ENCODE results near the gene HRAS. TPM values are rescaled to one million over a fixed set of nuclear protein-coding genes. Genes with fewer than 3 reads are reported as not detected.

The HRAS gene
- total and polyA plus RNA-seq, 2 of the 13 experiments (the other 11 are each of a cell fraction or from before 2014, with no cell fraction given): 32.9 to 50.0 TPM

DNA sequence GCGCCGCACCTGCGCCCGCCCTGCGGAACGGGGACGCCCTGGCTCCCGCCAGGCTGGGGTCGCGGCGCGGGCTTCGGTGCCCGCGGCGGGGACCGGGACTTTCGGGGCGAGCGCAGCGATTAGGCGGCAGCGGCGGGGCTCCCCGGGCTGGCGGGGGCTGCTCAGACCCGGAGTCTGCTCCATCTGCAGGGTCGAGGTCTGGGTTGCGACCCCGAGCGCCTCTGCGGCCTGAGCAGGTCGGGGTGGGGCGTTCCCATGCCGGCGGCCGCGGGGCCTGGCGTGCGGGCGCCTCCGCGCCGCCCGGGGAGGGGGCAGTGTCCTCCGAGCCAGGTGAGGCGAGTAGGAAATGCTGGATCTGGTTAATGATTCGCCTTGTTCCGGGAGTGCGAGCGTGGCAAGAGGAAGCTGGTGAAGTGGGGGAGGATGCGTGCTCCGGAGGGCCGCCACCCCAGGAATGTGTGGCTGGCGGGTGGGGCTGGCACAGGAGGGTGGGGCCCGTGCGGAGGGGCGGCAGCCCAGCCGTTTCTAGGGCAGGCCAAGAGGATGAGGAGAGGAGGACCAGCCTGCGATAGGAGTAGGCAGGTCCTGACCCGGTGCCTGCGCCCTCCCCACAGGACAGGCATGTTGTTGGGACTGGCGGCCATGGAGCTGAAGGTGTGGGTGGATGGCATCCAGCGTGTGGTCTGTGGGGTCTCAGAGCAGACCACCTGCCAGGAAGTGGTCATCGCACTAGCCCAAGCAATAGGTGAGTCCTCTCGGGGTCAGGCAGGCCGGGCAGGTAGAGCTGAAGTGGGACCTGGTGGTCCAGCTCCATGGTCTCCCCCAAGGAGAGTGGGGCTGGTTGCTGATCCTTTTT lies 26.0 kb upstream of the HRAS start (continued):
- no peak for TF ChIP-seq PRMT3 (CRISPR knock-in tag; IDR thresholded peaks at IDR 0.05; ENCODE audit: borderline replicate concordance, low read depth)
- TF ChIP-seq, protein P1, sequence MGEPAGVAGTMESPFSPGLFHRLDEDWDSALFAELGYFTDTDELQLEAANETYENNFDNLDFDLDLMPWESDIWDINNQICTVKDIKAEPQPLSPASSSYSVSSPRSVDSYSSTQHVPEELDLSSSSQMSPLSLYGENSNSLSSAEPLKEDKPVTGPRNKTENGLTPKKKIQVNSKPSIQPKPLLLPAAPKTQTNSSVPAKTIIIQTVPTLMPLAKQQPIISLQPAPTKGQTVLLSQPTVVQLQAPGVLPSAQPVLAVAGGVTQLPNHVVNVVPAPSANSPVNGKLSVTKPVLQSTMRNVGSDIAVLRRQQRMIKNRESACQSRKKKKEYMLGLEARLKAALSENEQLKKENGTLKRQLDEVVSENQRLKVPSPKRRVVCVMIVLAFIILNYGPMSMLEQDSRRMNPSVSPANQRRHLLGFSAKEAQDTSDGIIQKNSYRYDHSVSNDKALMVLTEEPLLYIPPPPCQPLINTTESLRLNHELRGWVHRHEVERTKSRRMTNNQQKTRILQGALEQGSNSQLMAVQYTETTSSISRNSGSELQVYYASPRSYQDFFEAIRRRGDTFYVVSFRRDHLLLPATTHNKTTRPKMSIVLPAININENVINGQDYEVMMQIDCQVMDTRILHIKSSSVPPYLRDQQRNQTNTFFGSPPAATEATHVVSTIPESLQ (CRISPR knock-in tag; conservative IDR thresholded peaks at IDR 0.05): no peak
- peak; percentile 17; the same call in 1 of the 2 replicates for TF ChIP-seq DNMT1 (CRISPR knock-in tag; IDR thresholded peaks at IDR 0.05)
- no peak for TF ChIP-seq ZKSCAN5 (CRISPR knock-in tag; IDR thresholded peaks at IDR 0.05)
- no peak for TF ChIP-seq NFE2 (CRISPR knock-in tag; IDR thresholded peaks at IDR 0.05)
- TF ChIP-seq TEAD3 (CRISPR knock-in tag; optimal IDR thresholded peaks at IDR 0.05; ENCODE audit: borderline replicate concordance): peak; percentile 98
- TF ChIP-seq SATB2 (CRISPR knock-in tag; IDR thresholded peaks at IDR 0.05): no peak
- TF ChIP-seq HOXA5 (CRISPR knock-in tag; IDR thresholded peaks at IDR 0.05): no peak
- TF ChIP-seq, protein P2, sequence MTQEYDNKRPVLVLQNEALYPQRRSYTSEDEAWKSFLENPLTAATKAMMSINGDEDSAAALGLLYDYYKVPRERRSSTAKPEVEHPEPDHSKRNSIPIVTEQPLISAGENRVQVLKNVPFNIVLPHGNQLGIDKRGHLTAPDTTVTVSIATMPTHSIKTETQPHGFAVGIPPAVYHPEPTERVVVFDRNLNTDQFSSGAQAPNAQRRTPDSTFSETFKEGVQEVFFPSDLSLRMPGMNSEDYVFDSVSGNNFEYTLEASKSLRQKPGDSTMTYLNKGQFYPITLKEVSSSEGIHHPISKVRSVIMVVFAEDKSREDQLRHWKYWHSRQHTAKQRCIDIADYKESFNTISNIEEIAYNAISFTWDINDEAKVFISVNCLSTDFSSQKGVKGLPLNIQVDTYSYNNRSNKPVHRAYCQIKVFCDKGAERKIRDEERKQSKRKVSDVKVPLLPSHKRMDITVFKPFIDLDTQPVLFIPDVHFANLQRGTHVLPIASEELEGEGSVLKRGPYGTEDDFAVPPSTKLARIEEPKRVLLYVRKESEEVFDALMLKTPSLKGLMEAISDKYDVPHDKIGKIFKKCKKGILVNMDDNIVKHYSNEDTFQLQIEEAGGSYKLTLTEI (CRISPR knock-in tag; conservative IDR thresholded peaks at IDR 0.05): no peak
- TF ChIP-seq, protein P3, sequence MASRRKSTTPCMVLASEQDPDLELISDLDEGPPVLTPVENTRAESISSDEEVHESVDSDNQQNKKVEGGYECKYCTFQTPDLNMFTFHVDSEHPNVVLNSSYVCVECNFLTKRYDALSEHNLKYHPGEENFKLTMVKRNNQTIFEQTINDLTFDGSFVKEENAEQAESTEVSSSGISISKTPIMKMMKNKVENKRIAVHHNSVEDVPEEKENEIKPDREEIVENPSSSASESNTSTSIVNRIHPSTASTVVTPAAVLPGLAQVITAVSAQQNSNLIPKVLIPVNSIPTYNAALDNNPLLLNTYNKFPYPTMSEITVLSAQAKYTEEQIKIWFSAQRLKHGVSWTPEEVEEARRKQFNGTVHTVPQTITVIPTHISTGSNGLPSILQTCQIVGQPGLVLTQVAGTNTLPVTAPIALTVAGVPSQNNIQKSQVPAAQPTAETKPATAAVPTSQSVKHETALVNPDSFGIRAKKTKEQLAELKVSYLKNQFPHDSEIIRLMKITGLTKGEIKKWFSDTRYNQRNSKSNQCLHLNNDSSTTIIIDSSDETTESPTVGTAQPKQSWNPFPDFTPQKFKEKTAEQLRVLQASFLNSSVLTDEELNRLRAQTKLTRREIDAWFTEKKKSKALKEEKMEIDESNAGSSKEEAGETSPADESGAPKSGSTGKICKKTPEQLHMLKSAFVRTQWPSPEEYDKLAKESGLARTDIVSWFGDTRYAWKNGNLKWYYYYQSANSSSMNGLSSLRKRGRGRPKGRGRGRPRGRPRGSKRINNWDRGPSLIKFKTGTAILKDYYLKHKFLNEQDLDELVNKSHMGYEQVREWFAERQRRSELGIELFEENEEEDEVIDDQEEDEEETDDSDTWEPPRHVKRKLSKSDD (CRISPR knock-in tag; IDR thresholded peaks at IDR 0.05; ENCODE audit: low read depth): no peak
- TF ChIP-seq, protein P4, sequence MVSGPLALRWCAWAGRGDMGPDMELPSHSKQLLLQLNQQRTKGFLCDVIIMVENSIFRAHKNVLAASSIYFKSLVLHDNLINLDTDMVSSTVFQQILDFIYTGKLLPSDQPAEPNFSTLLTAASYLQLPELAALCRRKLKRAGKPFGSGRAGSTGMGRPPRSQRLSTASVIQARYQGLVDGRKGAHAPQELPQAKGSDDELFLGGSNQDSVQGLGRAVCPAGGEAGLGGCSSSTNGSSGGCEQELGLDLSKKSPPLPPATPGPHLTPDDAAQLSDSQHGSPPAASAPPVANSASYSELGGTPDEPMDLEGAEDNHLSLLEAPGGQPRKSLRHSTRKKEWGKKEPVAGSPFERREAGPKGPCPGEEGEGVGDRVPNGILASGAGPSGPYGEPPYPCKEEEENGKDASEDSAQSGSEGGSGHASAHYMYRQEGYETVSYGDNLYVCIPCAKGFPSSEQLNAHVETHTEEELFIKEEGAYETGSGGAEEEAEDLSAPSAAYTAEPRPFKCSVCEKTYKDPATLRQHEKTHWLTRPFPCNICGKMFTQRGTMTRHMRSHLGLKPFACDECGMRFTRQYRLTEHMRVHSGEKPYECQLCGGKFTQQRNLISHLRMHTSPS (CRISPR knock-in tag; IDR thresholded peaks at IDR 0.05; ENCODE audit: low read depth): peak; percentile 82
- TF ChIP-seq, protein P5, sequence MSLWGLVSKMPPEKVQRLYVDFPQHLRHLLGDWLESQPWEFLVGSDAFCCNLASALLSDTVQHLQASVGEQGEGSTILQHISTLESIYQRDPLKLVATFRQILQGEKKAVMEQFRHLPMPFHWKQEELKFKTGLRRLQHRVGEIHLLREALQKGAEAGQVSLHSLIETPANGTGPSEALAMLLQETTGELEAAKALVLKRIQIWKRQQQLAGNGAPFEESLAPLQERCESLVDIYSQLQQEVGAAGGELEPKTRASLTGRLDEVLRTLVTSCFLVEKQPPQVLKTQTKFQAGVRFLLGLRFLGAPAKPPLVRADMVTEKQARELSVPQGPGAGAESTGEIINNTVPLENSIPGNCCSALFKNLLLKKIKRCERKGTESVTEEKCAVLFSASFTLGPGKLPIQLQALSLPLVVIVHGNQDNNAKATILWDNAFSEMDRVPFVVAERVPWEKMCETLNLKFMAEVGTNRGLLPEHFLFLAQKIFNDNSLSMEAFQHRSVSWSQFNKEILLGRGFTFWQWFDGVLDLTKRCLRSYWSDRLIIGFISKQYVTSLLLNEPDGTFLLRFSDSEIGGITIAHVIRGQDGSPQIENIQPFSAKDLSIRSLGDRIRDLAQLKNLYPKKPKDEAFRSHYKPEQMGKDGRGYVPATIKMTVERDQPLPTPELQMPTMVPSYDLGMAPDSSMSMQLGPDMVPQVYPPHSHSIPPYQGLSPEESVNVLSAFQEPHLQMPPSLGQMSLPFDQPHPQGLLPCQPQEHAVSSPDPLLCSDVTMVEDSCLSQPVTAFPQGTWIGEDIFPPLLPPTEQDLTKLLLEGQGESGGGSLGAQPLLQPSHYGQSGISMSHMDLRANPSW (CRISPR knock-in tag; IDR thresholded peaks at IDR 0.05; ENCODE audit: borderline replicate concordance): no peak
- no peak for TF ChIP-seq PHF5A (CRISPR knock-in tag; IDR thresholded peaks at IDR 0.05; ENCODE audit: low read depth, unreplicated experiment)
- TF ChIP-seq ZSCAN31 (CRISPR knock-in tag; IDR thresholded peaks at IDR 0.05; ENCODE audit: low read depth): no peak
- TF ChIP-seq SRSF4 (IDR thresholded peaks at IDR 0.05; ENCODE audit: low read depth, low read length, poor library complexity, severe bottlenecking): no peak
- 0 out of 2 replicates have a peak, but pooled peaks have one; percentile 32 for TF ChIP-seq KMT2A (CRISPR knock-in tag; IDR thresholded peaks at IDR 0.05)
- no peak for TF ChIP-seq MAFG (CRISPR knock-in tag; IDR thresholded peaks at IDR 0.05)
